Measurements from ENCODE around the gene WNT9B.

Gene WNT9B

GRCh38 chr17:46851029-46851741, at the start of gene WNT9B:
Gene WNT9B, plus strand, starts transcription at chr17:46851583. Its CDS starts 56 bp downstream, at chr17:46851639.
- no peak for DNase-seq (ENCODE audit: low read depth in 2 of 2)

GRCh38 chr17:46802800-46803199, 48.6 kb upstream of the WNT9B start:
- no peak for DNase-seq (ENCODE audit: low read depth in 2 of 2)

GRCh38 chr17:46803544-46803943, 47.8 kb upstream of the WNT9B start:
- no peak for DNase-seq (ENCODE audit: low read depth in 2 of 2)

GRCh38 chr17:46805771-46806170, 45.6 kb upstream of the WNT9B start:
- DNase-seq (ENCODE audit: low read depth in 2 of 2), result no peak

- no peak for DNase-seq (ENCODE audit: low read depth in 2 of 2)
These were observed 42.2 kb upstream of the WNT9B start for GRCh38 chr17:46809110-46809571.

GRCh38 chr17:46810837-46811236, 40.5 kb upstream of the WNT9B start:
- no peak for DNase-seq (ENCODE audit: low read depth in 2 of 2)

- no peak for DNase-seq (ENCODE audit: low read depth in 2 of 2)
These were observed 39.3 kb upstream of the WNT9B start for GRCh38 chr17:46811978-46812583.

- no peak for DNase-seq (ENCODE audit: low read depth in 2 of 2)
These were observed 38.6 kb upstream of the WNT9B start for GRCh38 chr17:46812624-46813318.

GRCh38 chr17:46813920-46814319, 37.5 kb upstream of the WNT9B start:
- no peak for DNase-seq (ENCODE audit: low read depth in 2 of 2)

- DNase-seq (ENCODE audit: low read depth in 2 of 2), result no peak
These were observed 36.9 kb upstream of the WNT9B start for GRCh38 chr17:46814446-46814845.

GRCh38 chr17:46815474-46816353, 35.7 kb upstream of the WNT9B start:
- DNase-seq (ENCODE audit: low read depth in 2 of 2), result no peak

- no peak for DNase-seq (ENCODE audit: low read depth in 2 of 2)
These were observed 34.1 kb upstream of the WNT9B start for GRCh38 chr17:46817151-46817900.

GRCh38 chr17:46817901-46818209, 33.5 kb upstream of the WNT9B start:
- DNase-seq (ENCODE audit: low read depth in 2 of 2), result no peak

GRCh38 chr17:46818316-46818928, 33.0 kb upstream of the WNT9B start, which contains the start of gene WNT3:
Gene WNT3, minus strand, starts transcription at chr17:46818692. Its CDS starts 95 bp downstream, at chr17:46818597.
- peak; percentile 14 to 18 for DNase-seq (ENCODE audit: low read depth in 2 of 2)

- no peak for DNase-seq (ENCODE audit: low read depth in 2 of 2)
These were observed 32.2 kb upstream of the WNT9B start for GRCh38 chr17:46818929-46819859.

- no peak for DNase-seq (ENCODE audit: low read depth in 2 of 2)
These were observed 31.5 kb upstream of the WNT9B start for GRCh38 chr17:46819906-46820351.

GRCh38 chr17:46820592-46821450, 30.6 kb upstream of the WNT9B start:
- no peak for DNase-seq (ENCODE audit: low read depth in 2 of 2)

Measured in stimulated activated CD8-positive, alpha-beta memory T cell treated with anti-CD3 and anti-CD28 coated beads, Interleukin-2, amount 100 ng/mL, for 1 hour (primary cell).